UCSD-AML1 (cell line): ENCODE data around the gene PFN1.
"Not testable (repeated sequence)": the region's sequence is repeated elsewhere in the genome, so short reads cannot be mapped to it uniquely, and the experiment has no call there.

ENCODE experiments used
- DNase-seq: peaks from one replicate; lab custom pipeline; 2025; ENCODE audit not compliant: unreplicated experiment; lab: John Stamatoyannopoulos, UW

Gene PFN1

GRCh38 chr17:4926577-4927335 lies 21.6 kb downstream of the PFN1 start:
- DNase-seq, result not testable (repeated sequence)

DNA sequence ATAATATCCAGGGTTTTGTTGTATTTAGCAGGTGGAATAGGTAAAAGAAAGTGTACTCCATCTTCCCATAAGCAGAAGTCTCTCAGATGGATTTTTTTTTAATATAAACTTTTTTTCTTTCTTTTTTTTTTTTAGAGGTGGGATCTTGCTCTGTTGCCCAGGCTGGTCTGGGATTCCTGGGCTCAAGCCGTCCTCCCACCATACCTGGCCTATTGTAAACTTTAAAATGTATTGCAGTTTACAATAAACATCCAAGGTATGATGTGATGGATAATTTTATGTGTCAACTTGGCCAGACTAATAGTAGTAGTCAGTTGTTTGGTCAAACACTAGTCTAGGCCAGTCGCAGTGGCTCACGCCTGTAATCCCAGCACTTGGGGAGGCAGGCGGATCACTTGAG lies 27.0 kb downstream of the PFN1 start:
- no peak for DNase-seq

GRCh38 chr17:4920351-4921048 lies 27.8 kb downstream of the PFN1 start:
- no peak for DNase-seq

DNA sequence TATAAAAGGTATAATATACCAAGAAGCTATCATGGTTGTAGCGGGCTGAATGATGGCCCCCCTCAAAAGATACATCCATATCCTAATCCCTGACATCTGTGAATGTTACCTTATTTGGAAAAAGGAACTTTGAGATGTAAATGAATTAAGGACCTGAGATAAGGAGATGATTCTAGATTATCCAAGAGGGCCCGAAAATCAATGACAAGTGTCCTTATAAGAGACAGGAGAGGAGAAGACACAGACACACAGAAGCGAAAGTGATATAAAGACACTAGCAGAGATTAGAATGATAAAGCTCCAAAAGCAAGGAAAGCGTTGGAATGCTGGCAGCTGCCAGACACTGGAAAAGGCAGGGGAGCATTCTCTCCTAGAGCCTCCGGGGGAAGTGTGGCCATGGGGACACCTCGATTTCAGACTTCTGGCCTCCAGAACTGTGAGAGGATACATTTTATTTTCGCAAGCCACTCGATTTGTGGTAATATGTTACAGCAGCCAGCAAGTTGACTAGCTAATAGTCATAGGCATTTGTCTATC lies 28.8 kb downstream of the PFN1 start:
- DNase-seq, result no peak

- not testable (repeated sequence) for DNase-seq
These were observed 33.8 kb downstream of the PFN1 start for GRCh38 chr17:4914551-4914950.

GRCh38 chr17:4913994-4914393 lies 34.3 kb downstream of the PFN1 start:
- no peak for DNase-seq

- DNase-seq, result peak; percentile 90
These were observed 39.4 kb downstream of the PFN1 start for GRCh38 chr17:4908711-4909496.

- peak; percentile 47 for DNase-seq
These were observed 40.0 kb downstream of the PFN1 start for GRCh38 chr17:4908301-4908700.

DNA sequence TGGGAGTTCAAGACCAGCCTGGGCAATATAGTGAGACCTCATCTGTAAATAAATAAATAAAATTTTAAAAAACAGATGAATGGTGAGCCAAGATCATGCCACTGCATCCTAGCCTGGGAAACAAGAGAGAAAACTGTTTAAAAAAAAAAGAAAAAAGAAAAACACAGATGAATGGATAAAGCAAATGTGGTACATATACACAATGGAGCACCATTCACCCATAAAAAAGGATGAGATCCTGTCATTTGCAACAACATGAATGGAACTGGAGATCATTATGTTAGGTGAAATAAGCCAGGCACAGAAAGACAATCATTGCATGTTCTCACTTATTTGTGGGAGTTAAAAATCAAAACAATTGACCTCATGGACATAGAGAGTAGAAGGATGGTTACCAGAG lies 41.7 kb downstream of the PFN1 start:
- DNase-seq, result not testable (repeated sequence)

DNA sequence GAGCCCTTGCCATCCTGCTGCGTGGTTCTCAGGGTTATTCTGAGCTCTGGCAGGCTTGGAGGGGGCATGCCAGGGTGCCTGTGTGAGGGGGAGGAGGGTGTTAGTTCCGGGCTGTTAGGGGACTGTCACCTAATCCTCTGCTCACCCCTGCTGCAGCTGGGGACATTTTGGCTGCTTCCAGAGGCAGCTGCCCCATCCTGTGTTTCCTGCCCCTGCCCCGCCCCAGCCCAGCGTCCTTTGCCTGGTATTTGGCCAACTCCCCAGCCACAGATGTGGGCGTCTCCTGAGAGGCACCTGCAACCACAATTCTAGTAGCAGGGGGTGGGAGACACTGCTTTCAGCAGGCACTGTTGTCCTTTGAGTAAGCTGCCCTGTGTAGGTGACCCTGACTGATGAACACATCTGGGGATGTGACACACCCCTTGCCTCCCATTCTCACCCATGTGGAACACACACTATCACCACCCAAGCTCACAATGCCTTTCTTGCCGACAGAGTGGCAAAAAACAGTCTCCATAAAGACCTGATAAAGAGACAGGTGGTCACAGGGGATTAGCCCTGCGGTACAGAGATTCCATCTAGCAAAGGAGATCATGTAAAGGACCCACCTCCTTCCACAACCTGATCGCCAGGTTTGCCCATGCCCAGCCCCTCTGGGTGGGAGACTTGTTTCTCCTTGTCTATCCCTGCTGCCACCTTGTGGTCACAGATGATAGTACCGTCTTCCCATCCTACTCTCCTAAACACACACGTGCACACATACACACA lies 45.1 kb downstream of the PFN1 start, which contains the start of gene CHRNE:
Gene CHRNE, minus strand, starts transcription at position 48 of the 768 bp plus-strand sequence. Its CDS starts 35 bp downstream, at position 13.
- peak; percentile 39 for DNase-seq

- DNase-seq, result no peak
These were observed 45.8 kb downstream of the PFN1 start for GRCh38 chr17:4902540-4902939.

- no peak for DNase-seq
These were observed 46.5 kb downstream of the PFN1 start for GRCh38 chr17:4901648-4902344.

- no peak for DNase-seq
These were observed 47.2 kb downstream of the PFN1 start for GRCh38 chr17:4901108-4901647.

DNA sequence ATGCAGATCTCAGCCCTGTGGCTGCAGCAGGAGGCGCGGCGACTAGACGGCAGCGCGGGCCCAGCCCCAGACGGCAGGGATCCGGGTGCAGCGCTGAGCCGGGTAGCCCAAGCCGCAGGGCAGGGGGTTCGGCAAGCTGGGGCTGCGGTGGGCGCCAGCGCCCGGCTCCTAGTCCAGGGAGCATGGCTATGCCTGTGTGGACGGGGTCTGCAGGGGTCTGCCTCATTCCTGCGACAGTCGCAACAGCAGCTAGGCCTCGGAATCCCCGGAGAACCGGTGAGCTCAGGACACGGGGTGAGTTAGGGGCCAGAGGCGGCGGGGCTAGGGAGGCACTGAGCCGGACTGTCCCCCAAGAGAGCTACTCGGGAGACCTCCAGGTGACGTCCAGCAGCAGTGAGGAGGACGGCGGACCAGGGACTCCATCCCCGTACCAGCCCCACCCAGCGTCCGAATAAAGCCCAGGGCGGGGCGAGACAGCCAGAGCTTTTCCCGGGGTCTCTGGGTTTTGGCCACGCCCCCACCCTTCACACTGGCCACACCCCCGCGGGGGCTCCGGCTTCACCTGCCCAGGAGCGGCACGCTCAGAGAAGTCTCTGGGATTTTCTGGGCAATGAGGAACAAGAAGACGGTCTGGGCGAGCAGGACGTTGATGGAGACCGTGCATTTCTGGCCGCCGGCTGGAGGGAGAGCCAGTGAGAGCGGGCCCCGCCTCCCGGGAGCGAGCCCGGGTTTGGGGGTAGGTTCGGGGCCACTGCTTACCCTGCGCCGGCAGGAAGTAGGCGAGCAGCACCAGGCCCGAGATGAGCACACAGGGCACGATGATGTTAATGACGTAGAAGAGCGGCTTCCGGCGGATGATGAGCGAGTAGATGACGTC lies 47.9 kb downstream of the PFN1 start:
- no peak for DNase-seq

DNA sequence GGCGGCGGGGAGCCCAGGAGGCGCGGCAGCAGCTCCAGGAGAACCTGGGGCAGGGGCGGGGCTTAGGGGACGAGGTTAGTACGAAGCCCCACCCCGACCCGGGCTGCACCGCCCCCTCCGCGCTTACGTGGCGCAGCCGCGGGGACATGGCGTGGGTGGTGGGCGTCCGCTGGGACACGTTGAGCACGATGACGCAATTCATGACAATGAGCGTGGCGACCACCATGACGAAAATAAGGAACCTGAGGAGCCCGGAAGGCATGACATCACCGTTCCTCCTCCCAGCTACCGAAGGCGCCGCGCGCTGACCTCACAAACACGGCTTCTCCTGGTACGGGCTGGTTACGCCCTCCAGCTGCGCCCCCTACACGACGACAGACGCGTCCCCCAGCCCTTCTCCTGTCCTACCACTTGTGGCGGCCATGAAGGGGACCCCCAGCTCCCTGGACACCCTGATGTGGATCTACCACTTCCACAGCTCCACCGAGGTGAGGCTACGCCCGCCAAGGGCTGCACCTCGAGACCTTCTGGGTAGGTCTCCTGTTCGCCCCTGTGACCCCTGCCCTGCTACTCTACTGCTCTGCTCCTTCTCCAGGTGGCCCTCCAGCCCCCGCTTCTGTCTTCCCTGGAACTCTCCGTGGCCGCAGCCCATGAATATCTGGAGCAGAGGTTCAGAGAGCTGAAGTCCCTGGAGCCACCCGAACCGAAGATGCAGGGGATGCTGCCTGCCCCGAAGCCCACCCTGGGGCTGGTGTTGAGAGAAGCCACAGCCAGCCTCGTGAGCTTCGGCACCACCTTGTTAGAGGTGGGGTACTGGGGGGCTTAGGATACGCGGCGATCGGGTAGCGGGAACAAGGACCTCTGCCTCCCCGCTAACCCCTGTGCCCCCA lies 48.7 kb downstream of the PFN1 start, which contains the start of gene C17orf107:
Gene C17orf107, plus strand, starts transcription at position 196 of the 890 bp plus-strand sequence. Its CDS starts 227 bp downstream, at position 423.
- DNase-seq, result no peak

DNA sequence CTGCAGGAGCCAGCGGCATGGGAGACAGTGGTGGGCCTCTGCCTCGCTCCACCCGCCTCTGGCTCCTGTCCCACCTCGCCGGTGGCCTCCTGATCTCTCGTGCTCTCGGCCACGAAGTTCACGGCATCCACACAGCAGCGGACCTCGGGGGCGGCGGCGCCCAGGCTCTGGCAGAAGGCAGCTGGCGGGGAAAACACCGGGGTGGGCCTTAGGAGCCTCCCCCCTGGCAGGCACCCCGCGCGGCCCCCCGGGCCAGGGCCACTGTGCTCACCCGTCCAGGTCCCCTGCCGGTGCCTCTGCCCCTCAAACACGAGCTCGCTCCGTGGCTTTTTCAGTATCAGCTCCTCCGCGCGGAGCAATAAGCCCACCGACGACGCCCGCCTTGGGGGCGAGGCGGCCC lies 49.4 kb downstream of the PFN1 start:
- no peak for DNase-seq

DNA sequence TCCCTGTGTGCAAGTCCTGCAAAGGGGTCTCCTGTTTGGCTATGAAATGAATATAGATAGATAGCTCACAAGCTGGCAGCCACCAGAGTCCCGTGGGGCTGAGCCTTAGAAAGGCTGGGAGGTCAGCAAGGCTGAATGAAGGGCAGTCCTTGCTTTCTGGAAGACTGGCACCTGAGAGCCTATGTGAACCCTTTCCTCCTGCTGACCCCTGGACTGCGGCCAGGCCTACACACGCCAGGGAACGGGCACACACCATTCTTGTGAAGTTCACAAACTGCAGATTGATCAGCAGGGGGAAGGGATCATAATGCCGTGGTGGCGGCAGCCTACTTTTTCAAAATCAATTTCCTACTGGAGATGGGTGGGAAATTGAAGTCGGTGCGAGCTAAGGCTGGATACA lies 50.0 kb downstream of the PFN1 start:
- no peak for DNase-seq

DNA sequence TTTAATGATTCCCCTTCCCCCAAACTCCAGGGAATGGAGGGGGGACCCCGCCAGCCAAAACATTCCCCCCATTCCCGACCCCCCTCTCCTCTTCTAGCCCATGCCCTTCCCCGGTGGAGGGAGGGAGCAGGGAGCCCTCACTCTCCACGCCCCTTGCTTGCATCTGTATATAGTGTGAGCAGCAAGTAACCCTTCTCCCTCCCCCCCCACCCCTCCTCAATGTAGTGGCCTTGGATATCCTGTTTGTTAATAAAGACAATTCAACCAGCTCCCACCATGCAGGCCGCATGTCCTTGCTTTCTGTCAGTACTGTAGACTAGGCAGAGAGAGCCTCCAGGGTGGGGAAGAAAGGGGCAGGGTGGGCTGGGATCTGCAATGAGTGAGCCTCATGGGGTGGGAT lies 50.5 kb downstream of the PFN1 start:
- DNase-seq, result no peak
